GM18951 (cell line): ENCODE data around the gene ACP2.
A peak's percentile ranks its signal among the peaks of the same experiment; 100 is the strongest.

ENCODE experiments used
- POLR2A ChIP-seq: IDR thresholded peaks from 4 replicates; pipeline ENCODE4 v1.6.1; 2011; ENCODE audit warnings: mild to moderate bottlenecking; ENCODE audit not compliant: insufficient read length, insufficient read depth; ENCODE audit errors: extremely low read depth
- in situ Hi-C: fragments of 300-500 bp; cut with MboI; formaldehyde crosslinking; loops from one replicate; pipeline ENCODE4 v1.12.0; 2022; ENCODE audit warnings: low sequenced_read_pairs, mixed read lengths, inconsistent platforms; ENCODE audit not compliant: unreplicated experiment

Gene ACP2

GRCh38 chr11:47248664-47249377 lies at the start of gene ACP2:
Gene ACP2 (minus strand): TSS chr11:47248814. CDS start chr11:47248789, 25 bp downstream.
- TF ChIP-seq POLR2A: peak; percentile 85
- in situ Hi-C loops: no loop called here

DNA sequence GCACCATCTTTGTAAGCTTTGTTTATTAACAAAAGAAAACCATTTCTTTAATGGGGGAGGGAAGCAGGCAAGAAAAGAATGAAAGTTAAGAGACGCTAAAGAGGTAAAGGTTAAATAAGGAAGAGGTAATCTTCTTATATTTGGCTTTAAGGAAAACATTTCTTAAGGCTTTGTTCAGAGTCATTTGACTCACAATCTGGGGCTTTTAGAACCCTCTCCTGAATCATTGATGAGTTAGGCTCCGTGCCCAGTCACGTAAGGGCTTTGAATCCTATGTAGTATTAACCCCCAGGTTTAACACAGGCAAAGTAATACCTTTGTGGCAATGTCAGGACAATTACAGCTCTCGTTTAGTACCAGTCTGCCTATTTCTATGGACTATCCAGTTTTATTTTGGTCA lies 47.4 kb upstream of the ACP2 start:
- in situ Hi-C loops: no loop called here
- no peak for TF ChIP-seq POLR2A

GRCh38 chr11:47295385-47295784 lies 46.8 kb upstream of the ACP2 start:
- in situ Hi-C loops: no loop called here
- no peak for TF ChIP-seq POLR2A

- in situ Hi-C loops: no loop called here
These were observed 41.2 kb upstream of the ACP2 start for GRCh38 chr11:47289856-47290255.

DNA sequence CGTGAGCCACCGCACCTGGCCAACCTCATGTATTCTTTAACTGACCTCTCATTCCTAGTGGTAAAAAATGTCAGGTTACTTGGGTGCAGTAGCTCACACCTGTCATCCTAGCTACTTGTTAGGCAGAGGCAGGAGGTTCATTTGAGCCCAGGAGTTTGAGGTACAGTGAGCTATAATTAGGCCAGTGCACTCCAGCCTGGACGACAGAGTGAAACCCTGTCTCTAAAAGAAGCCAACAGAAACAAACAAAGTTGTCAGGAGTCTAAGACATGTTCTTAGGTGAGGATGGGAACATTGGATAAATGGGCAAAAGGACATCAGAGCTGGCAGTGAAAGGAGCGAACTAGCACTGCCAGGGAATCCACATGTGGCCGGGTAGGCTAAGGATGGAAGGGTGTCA lies 39.5 kb upstream of the ACP2 start:
- in situ Hi-C loops: no loop called here
- no peak for TF ChIP-seq POLR2A

More at GRCh38 chr11:47289856-47290255, 41.2 kb upstream of the ACP2 start:
- no peak for TF ChIP-seq POLR2A

DNA sequence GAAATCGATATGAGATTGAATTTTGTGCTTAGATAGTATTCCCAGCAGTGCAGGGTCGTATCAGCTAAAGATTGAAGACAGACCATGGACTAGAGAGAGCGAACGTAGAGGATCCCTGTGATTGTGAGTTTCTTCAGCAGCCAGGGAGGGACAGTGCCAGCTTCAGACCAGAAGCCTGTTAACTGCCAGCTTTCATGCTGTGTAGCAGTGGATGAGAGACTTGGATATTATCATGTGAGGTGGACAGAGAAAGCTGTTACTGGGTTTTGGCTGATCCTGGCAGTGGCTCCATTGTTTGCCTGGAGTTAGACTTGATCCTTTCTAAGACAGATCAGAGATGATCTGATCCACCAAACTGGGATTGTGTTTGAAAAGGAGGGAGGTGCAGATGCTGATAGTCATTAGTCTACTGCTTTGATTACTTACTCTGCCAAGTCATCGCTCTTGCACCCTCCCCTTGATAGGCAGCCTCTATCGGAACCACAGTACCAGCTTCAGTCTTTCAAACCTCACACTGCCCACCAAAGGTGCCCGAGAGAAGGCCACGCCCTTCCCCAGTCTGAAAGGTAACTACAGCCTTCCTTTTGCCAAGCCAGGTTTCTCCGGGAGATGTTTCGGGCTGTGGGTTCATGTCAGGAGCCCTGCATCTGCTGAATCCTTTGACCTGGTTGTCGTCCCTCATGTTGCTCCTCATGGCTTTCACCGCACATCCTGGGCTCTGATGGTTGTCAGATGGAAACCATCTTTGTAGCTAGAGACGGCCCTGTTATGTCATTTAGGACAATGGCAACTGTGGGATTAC lies 37.6 kb upstream of the ACP2 start:
- in situ Hi-C loops: no loop called here

GRCh38 chr11:47284151-47284550 lies 35.5 kb upstream of the ACP2 start:
- TF ChIP-seq POLR2A: no peak
- in situ Hi-C loops: no loop called here

More for the DNA sequence above, 37.6 kb upstream of the ACP2 start:
- no peak for TF ChIP-seq POLR2A

DNA sequence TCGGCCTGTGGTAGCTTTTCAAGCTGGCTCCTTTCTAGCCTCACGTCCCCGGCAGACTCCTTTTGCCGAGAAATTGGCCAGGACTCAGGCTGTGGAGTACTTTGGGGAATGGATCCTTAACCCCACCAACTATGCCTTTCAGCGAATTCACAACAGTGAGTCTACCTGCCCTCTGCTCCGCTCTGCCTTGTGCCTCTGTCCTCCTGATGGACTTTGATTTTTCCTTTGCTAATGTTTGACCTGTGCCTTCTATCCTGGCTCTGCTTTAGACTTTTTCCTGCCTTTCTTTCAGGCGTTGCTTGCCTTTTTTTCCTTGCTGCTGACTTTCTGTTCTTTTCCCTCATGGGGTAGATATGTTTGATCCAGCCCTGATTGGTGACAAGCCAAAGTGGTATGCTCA lies 33.8 kb upstream of the ACP2 start:
- TF ChIP-seq POLR2A: no peak

DNA sequence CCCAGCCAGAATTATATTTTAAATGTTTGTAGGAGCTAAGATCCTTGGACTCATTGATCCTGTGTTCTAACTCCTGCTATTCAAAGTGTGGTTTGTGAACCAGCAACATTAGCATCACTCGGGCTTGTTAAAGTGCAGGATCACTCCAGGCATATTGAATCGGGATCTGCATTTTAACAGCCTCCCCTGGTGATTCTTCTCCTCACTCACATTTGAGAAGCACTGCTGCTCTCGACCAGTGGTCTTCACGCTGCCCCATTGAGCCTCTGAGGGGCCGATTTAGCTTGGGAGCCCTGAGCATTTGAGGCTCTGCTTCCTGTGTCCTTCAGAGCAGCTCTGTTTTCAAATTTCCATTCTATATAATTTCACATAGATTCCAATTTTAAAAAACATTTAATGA lies 32.2 kb upstream of the ACP2 start:
- in situ Hi-C loops: no loop called here
- TF ChIP-seq POLR2A: no peak

More for the DNA sequence above, 33.8 kb upstream of the ACP2 start:
- in situ Hi-C loops: no loop called here

- in situ Hi-C loops: no loop called here
These were observed 31.5 kb upstream of the ACP2 start for GRCh38 chr11:47280099-47280498.

GRCh38 chr11:47278769-47279168 lies 30.2 kb upstream of the ACP2 start:
- in situ Hi-C loops: no loop called here
- no peak for TF ChIP-seq POLR2A

More at GRCh38 chr11:47280099-47280498, 31.5 kb upstream of the ACP2 start:
- TF ChIP-seq POLR2A: no peak

- no peak for TF ChIP-seq POLR2A
- in situ Hi-C loops: no loop called here
These were observed 29.4 kb upstream of the ACP2 start for GRCh38 chr11:47278058-47278457.

- in situ Hi-C loops: no loop called here
- no peak for TF ChIP-seq POLR2A
These were observed 28.3 kb upstream of the ACP2 start for GRCh38 chr11:47276923-47277322.
